DOHH2 (cell line): ENCODE measurements around the gene VPREB1.
"Not testable (repeated sequence)": the region's sequence is repeated elsewhere in the genome, so short reads cannot be mapped to it uniquely, and the experiment has no call there.

Experiments used
- H3F3A ChIP-seq: fragments of 200-600 bp; sonication (generic), shearing (Covaris generic); 2 replicates; pipeline ENCODE4 v1.6.0; 2016; ENCODE audit warnings: antibody characterized with exemption, mild to moderate bottlenecking; ENCODE audit not compliant: control insufficient read depth, insufficient read depth
- H3K27ac ChIP-seq: fragments of 200-600 bp; sonication (generic); 2 replicates; pipeline ENCODE4 v1.5.1; 2014; ENCODE audit warnings: low read depth, mild to moderate bottlenecking, low read length, moderate library complexity
- H3K27me3 ChIP-seq: fragments of 200-600 bp; sonication (generic); 2 replicates; pipeline ENCODE4 v1.6.1; 2014; ENCODE audit warnings: mild to moderate bottlenecking, low read length, mixed read lengths; ENCODE audit not compliant: control insufficient read depth
- H3K36me3 ChIP-seq: fragments of 200-600 bp; sonication (generic); 2 replicates; pipeline ENCODE4 v1.6.1; 2014; ENCODE audit warnings: mild to moderate bottlenecking, low read length, moderate library complexity, mixed read lengths; ENCODE audit not compliant: control insufficient read depth
- H3K4me1 ChIP-seq: fragments of 200-600 bp; sonication (generic); 2 replicates; pipeline ENCODE4 v1.6.1; 2014; ENCODE audit warnings: mild to moderate bottlenecking, low read length, mixed read lengths; ENCODE audit not compliant: control insufficient read depth
- H3K4me2 ChIP-seq: fragments of 200-600 bp; sonication (generic); 2 replicates; pipeline ENCODE4 v1.6.0; 2014; ENCODE audit warnings: mild to moderate bottlenecking, low read length, moderate library complexity
- H3K4me3 ChIP-seq: fragments of 200-600 bp; sonication (generic); 2 replicates; pipeline ENCODE4 v1.5.1; 2014; ENCODE audit warnings: mild to moderate bottlenecking, low read length, mixed read lengths
- H3K79me2 ChIP-seq: fragments of 200-600 bp; sonication (generic); 2 replicates; pipeline ENCODE4 v1.6.1; 2014; ENCODE audit warnings: mild to moderate bottlenecking, low read length, mixed read lengths; ENCODE audit not compliant: control insufficient read depth
- H3K9me2 ChIP-seq: fragments of 200-600 bp; sonication (generic); replicated peaks from 2 replicates; pipeline ENCODE4 v1.6.1; 2014; ENCODE audit warnings: mild to moderate bottlenecking, low read length, mixed read lengths; ENCODE audit not compliant: control insufficient read depth
- H3K9me3 ChIP-seq: fragments of 200-600 bp; sonication (generic); 2 replicates; pipeline ENCODE4 v1.6.1; 2014; ENCODE audit warnings: antibody characterized with exemption, low read length, mixed read lengths; ENCODE audit not compliant: control insufficient read depth, insufficient read depth
- H4K20me1 ChIP-seq: fragments of 200-600 bp; sonication (generic); 2 replicates; pipeline ENCODE4 v1.6.0; 2014; ENCODE audit warnings: low read depth, mild to moderate bottlenecking, antibody characterized with exemption, low read length, moderate library complexity; ENCODE audit not compliant: control insufficient read depth, insufficient read depth
- CTCF ChIP-seq: fragments of 200-600 bp; sonication (generic); IDR thresholded peaks from one replicate; pipeline ENCODE4 v1.5.1; 2014; ENCODE audit warnings: antibody characterized with exemption, mild to moderate bottlenecking, low read depth, low read length; ENCODE audit not compliant: poor library complexity, severe bottlenecking
- EZH2phosphoT487 ChIP-seq: fragments of 200-600 bp; sonication (generic); IDR thresholded peaks from 2 replicates; pipeline ENCODE4 v1.6.1; 2017; ENCODE audit warnings: borderline replicate concordance, mild to moderate bottlenecking, antibody characterized with exemption, low read length, moderate library complexity, mixed read lengths

VPREB1 gene

GRCh38 chr22:22207845-22208564, 36.6 kb upstream of the VPREB1 start:
- no peak for TF ChIP-seq EZH2phosphoT487
- peak; percentile 97 for TF ChIP-seq CTCF
- Histone ChIP-seq H3K4me2 (peak overlapping the region; percentile 97), H3K9me3 (no peaks in the 10 kb centered on the region), H3K9me2 (no peaks in the 10 kb centered on the region), H3K4me3 (peak overlapping the region; percentile 73), H4K20me1 (no peaks in the 10 kb centered on the region), H3K4me1 (peaks cover 68% of the 10 kb centered on the region), H3F3A (peaks cover 30% of the 10 kb centered on the region), H3K79me2 (no peaks in the 10 kb centered on the region), H3K36me3 (no peaks in the 10 kb centered on the region), H3K27me3 (no peaks in the 10 kb centered on the region), H3K27ac (peak overlapping the region; percentile 97)

GRCh38 chr22:22208652-22209051, 35.9 kb upstream of the VPREB1 start:
- no peaks in the 10 kb centered on the region for H4K20me1 ChIP-seq
- H3K9me2 ChIP-seq: no peaks in the 10 kb centered on the region
- TF ChIP-seq CTCF (no peak), EZH2phosphoT487 (no peak)
- H3F3A ChIP-seq: peaks cover 33% of the 10 kb centered on the region
- no peaks in the 10 kb centered on the region for H3K79me2 ChIP-seq
- H3K27me3 ChIP-seq: no peaks in the 10 kb centered on the region
- peak overlapping the region; percentile 97 for H3K4me2 ChIP-seq
- peak overlapping the region; percentile 73 for H3K4me3 ChIP-seq
- no peaks in the 10 kb centered on the region for H3K9me3 ChIP-seq
- peak overlapping the region; percentile 97 for H3K27ac ChIP-seq
- H3K4me1 ChIP-seq: peaks cover 75% of the 10 kb centered on the region
- H3K36me3 ChIP-seq: no peaks in the 10 kb centered on the region

- H3K9me3 ChIP-seq, H3K36me3 ChIP-seq, H3K27me3 ChIP-seq, H3K79me2 ChIP-seq, H4K20me1 ChIP-seq, H3K9me2 ChIP-seq: not testable (repeated sequence)
- H3K4me1 ChIP-seq: peaks cover 79% of the 10 kb centered on the region
- peak overlapping the region; percentile 97 for H3K4me2 ChIP-seq
- peaks cover 36% of the 10 kb centered on the region for H3F3A ChIP-seq
- H3K4me3 ChIP-seq: peak overlapping the region; percentile 73
- peak overlapping the region; percentile 97 for H3K27ac ChIP-seq
Observed at GRCh38 chr22:22209080-22209640, 35.4 kb upstream of the VPREB1 start.

- H3K4me2 ChIP-seq: peak overlapping the region; percentile 97
- H3K4me3 ChIP-seq: peak overlapping the region; percentile 69
- TF ChIP-seq CTCF: no peak
Observed at GRCh38 chr22:22210375-22210774, 34.2 kb upstream of the VPREB1 start.

More at GRCh38 chr22:22210375-22210774, 34.2 kb upstream of the VPREB1 start:
- peaks cover 85% of the 10 kb centered on the region for H3K4me1 ChIP-seq
- H3K27ac ChIP-seq: peak overlapping the region; percentile 97
- H3K9me2 ChIP-seq: no peaks in the 10 kb centered on the region
- no peaks in the 10 kb centered on the region for H3K27me3 ChIP-seq
- no peaks in the 10 kb centered on the region for H3K79me2 ChIP-seq
- H3K9me3 ChIP-seq: no peaks in the 10 kb centered on the region
- no peaks in the 10 kb centered on the region for H3K36me3 ChIP-seq
- H3F3A ChIP-seq: peaks cover 36% of the 10 kb centered on the region
- no peaks in the 10 kb centered on the region for H4K20me1 ChIP-seq
